ENCODE data around the gene BTBD9.

BTBD9 gene

GRCh38 chr6:38171997-38172738 is 467.6 kb downstream of the BTBD9 start:
- Histone ChIP-seq H3K79me2 (no peaks in the 10 kb centered on the region), H3K9me3 (ENCODE audit: control insufficient read depth, low read length) (no peaks in the 10 kb centered on the region), H3K9ac (no peak overlapping the region), H3K4me1 (no peaks in the 10 kb centered on the region), H3K27me3 (ENCODE audit: control insufficient read depth, insufficient read depth, low read length) (no peaks in the 10 kb centered on the region), H3K4me2 (ENCODE audit: low read length) (no peak overlapping the region), H3K27ac (no peak overlapping the region), H3K36me3 (ENCODE audit: control insufficient read depth, insufficient read depth, low read length) (no peaks in the 10 kb centered on the region), H2AFZ (no peak overlapping the region), H3K4me3 (ENCODE audit: low read depth, low read length) (no peak overlapping the region)
- no peak for TF ChIP-seq CTCF (IDR thresholded peaks at IDR 0.05)

- no peaks in the 10 kb centered on the region for H3K9me3 ChIP-seq (ENCODE audit: control insufficient read depth, low read length)
- H3K79me2 ChIP-seq, result no peaks in the 10 kb centered on the region
- no peak overlapping the region for H3K9ac ChIP-seq
- no peaks in the 10 kb centered on the region for H3K4me1 ChIP-seq
- no peak for TF ChIP-seq CTCF (IDR thresholded peaks at IDR 0.05)
- no peak overlapping the region for H3K4me3 ChIP-seq (ENCODE audit: low read depth, low read length)
- H3K27me3 ChIP-seq (ENCODE audit: control insufficient read depth, insufficient read depth, low read length), result no peaks in the 10 kb centered on the region
- no peak overlapping the region for H2AFZ ChIP-seq
- H3K27ac ChIP-seq, result no peak overlapping the region
- no peaks in the 10 kb centered on the region for H3K36me3 ChIP-seq (ENCODE audit: control insufficient read depth, insufficient read depth, low read length)
- no peak overlapping the region for H3K4me2 ChIP-seq (ENCODE audit: low read length)
Measured at GRCh38 chr6:38170666-38171355, 468.9 kb downstream of the BTBD9 start.

GRCh38 chr6:38169977-38170526 is 469.7 kb downstream of the BTBD9 start:
- Histone ChIP-seq H3K79me2 (no peaks in the 10 kb centered on the region), H3K4me3 (ENCODE audit: low read depth, low read length) (no peak overlapping the region), H3K9ac (no peak overlapping the region), H3K27me3 (ENCODE audit: control insufficient read depth, insufficient read depth, low read length) (no peaks in the 10 kb centered on the region), H2AFZ (no peak overlapping the region), H3K4me1 (no peaks in the 10 kb centered on the region), H3K27ac (no peak overlapping the region), H3K36me3 (ENCODE audit: control insufficient read depth, insufficient read depth, low read length) (no peaks in the 10 kb centered on the region), H3K9me3 (ENCODE audit: control insufficient read depth, low read length) (no peaks in the 10 kb centered on the region), H3K4me2 (ENCODE audit: low read length) (no peak overlapping the region)
- TF ChIP-seq CTCF (IDR thresholded peaks at IDR 0.05), result no peak

GRCh38 chr6:38169221-38169976 is 470.3 kb downstream of the BTBD9 start:
- Histone ChIP-seq H3K4me1 (no peaks in the 10 kb centered on the region), H3K36me3 (ENCODE audit: control insufficient read depth, insufficient read depth, low read length) (no peaks in the 10 kb centered on the region), H3K27ac (no peak overlapping the region), H3K4me3 (ENCODE audit: low read depth, low read length) (no peak overlapping the region), H3K9me3 (ENCODE audit: control insufficient read depth, low read length) (no peaks in the 10 kb centered on the region), H3K4me2 (ENCODE audit: low read length) (no peak overlapping the region), H3K79me2 (no peaks in the 10 kb centered on the region), H2AFZ (no peak overlapping the region), H3K27me3 (ENCODE audit: control insufficient read depth, insufficient read depth, low read length) (no peaks in the 10 kb centered on the region), H3K9ac (no peak overlapping the region)
- no peak for TF ChIP-seq CTCF (IDR thresholded peaks at IDR 0.05)

Measured in parathyroid adenoma (tissue), 2 donors.